Stimulated activated CD8-positive, alpha-beta memory T cell treated with anti-CD3 and anti-CD28 coated beads, Interleukin-2, amount 100 ng/mL, for 1 hour (primary cell): ENCODE measurements around the gene KRT9.

ENCODE experiments used
- DNase-seq, 2 donors: peaks; one replicate each; pipeline ENCODE4 v3.0.0-alpha.2; 2020; ENCODE audit warnings: low read depth in 2 of 2

KRT9 gene

GRCh38 chr17:41528959-41529353 lies 42.9 kb downstream of the KRT9 start:
- no peak for DNase-seq

DNA sequence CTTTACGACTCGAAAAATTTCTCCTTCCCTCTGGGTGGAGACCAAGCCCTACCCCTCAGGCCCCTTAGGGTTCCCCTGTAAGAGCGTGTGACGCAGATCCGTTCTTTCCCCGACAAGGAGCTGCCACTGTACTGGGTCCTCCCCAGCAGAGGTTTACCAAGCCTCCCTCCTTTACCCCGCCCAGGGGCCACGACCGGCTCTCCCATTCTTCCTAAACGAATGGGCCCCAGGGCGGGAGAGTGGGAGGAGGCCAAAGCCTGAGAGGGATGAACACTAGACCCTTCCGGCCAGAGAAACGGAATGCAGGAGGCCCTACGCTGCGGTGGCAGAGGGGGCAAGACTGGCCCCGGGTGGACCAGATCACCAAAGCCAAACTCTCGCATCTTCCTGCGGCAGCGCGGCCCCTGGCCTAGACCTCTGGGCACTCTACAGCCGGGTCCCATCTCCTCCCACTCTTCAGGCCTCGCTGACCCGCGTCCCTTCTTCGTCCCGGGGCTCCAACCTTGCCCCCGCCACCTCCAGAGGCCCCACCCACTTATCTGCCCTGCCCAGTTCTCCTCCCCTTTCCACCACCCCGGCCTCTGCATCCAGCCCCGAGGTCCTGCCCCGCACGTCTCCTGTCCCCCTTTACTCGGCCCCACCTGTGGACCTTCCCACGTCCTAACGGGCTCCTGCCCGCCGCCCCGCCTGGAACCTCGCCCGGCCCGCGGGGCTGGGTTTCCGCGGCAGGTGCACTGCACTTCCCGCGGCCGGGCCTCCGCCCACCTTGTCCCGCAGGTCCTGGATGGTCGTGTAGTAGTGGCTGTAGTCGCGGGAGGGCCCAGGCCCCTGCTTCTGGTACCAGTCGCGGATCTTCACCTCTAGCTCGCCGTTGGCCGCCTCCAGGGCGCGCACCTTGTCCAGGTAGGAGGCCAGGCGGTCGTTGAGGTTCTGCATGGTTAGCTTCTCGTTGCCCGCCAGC lies 44.5 kb downstream of the KRT9 start:
- no peak for DNase-seq

DNA sequence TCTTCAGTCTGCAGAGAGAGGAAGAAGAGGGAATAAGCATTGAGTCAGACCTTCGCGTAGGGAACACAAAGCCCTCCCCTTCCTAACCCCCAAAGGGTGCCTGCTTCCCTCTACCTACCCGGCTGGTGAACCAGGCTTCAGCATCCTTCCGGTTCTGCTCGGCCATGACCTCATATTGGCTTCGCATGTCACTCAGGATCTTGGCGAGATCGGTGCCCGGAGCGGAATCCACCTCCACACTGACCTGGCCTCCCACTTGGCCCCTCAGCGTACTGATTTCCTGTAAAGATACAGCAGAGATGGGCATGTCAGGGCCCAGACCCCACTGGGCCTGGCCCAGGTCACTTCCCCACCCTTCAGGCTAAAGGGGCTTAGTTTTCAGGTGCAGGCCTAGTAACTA lies 47.6 kb downstream of the KRT9 start:
- DNase-seq, result no peak

DNA sequence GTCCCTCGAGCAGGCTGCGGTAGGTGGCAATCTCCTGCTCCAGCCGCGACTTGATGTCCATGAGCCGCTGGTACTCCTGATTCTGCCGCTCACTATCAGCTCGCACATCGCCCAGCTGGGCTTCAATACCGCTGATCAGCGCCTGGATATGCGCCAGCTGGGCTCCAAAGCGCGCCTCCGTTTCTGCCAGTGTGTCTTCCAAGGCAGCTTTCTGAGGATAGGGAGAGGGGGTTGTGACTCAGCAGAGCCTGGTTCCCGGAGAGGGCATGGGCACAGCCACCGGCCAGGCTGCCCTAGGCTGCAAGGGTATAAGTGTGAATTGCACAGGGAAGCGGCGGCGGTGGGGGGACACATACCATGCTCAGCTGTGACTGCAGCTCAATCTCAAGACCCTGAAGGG lies 48.1 kb downstream of the KRT9 start:
- no peak for DNase-seq

DNA sequence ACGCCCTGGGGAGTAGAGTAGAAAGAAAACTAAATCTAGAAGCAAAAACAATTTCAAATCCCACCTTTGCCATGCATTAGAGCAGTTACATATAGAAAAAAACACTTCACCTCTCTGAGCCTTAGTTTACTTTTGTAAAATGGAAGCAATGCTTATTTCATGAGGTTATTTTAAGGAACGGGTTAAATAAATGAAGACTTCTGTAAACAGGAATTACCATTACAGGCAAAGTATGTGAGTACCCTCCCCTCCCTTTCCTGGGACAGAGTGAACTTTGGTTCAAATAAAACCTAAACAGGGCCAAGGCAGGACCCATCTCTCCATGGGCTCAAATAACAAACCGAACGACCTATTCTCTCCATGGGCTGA lies 48.6 kb downstream of the KRT9 start:
- DNase-seq, result no peak

DNA sequence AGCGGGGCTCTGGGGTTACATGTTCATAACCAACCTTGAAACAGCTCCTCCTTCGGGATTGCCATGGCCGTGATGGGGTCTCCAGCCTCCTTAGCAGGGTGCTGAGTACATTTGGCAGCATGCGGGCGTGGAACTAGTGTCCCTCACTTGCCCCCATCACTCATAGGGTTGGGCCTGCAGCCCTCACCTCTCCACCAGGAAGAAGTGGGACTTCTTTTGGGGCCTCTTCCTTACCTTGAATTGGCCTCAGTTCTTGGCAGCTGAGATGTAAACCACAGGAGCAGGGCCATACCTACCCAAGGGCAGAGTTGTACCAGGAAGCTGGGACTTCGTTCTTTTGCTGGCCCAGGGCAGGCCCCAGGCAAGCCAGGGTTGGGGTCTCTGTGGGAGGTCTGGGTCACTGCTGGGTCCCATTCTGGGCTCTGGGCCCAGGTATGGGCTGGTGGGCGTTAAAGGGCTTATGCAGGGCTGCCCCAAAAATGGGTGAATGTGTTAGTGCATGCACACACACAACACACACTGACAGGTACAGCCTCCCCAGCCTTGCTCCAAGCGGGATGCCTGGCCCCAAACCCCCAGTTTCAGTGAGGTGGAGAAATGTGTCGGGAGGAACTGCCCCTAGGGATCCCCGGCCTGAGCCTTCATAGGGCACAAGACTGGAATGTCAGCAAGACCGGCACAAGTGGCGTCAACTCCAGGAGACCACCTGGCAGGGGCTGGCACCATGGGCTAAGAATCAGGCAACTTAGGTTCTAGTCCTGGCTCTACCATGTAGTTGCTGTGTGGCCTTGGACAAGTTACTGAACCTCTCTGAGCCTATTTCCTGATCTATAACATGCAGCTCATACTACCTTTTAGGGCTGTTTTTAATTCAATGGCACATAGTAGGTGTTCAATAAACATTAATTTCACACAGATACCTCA lies 49.3 kb downstream of the KRT9 start:
- no peak for DNase-seq

DNA sequence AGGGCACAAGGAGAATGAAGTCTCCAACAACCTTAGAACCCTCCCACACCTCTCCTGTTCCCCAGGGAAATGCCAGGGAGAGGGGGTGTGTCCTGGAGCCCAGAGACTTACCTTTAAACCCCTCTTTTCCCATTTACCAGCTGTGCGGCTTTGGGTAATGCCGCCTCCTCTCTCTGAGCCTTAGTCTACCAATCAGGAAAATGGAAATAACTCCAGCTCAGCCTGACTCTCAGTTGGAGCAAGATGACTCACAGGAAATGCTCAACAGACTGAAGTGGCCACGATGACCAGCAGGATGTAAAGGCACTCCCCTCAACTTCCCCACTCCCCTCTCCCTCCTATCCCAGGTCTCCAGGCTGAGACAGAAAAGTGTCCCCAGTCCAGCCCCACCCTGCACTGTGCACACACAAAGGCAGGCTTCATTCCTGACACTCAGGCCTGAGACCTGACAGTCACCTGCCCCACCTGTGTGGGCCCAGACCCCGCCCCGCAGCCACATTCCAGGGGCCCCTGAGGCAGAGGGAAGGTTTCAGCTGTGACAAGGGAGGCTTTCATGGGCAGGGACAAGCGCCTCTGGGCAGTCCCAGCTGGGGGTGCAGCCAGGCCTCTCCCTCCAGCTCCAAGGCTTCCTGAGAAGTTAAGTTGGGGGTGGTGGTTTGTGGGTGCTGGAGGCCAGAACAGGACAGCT lies 50.1 kb downstream of the KRT9 start:
- DNase-seq, result no peak

GRCh38 chr17:41520821-41521521 lies 50.9 kb downstream of the KRT9 start:
- no peak for DNase-seq

DNA sequence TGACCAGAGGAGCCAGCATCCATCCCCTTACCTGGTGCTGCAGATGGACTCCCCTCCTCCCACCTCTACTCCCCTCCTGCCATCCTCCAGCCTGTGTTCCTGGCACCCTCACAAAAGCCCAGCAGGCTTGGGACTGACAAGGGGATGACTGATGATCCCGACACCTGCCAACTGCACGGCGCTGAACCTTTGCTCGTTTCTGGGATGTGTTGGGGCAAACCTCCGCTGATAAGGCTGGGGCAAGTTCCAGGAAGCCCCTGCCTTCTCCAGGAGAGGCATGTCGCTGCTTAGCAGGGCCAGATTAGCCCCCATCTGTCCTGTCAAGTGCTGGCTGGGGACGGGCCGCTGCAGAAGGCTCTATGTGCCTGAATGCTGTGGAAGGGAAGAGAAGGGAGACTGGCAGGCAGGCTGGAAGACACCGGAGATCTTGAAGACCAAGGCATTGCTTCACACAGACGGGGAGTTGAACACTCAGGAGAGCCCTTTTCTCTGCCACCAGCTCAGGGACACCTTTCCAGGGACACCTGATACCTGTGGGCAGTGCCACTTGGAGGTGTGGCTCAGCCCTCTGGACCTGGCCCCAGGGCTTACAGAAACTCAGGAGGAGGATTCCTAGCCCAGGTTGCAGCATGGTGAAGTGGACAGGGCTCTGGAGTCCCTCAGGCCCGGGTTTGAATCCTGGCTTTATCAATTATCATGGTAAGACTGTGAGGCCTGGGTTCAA lies 52.2 kb downstream of the KRT9 start:
- DNase-seq, result no peak

DNA sequence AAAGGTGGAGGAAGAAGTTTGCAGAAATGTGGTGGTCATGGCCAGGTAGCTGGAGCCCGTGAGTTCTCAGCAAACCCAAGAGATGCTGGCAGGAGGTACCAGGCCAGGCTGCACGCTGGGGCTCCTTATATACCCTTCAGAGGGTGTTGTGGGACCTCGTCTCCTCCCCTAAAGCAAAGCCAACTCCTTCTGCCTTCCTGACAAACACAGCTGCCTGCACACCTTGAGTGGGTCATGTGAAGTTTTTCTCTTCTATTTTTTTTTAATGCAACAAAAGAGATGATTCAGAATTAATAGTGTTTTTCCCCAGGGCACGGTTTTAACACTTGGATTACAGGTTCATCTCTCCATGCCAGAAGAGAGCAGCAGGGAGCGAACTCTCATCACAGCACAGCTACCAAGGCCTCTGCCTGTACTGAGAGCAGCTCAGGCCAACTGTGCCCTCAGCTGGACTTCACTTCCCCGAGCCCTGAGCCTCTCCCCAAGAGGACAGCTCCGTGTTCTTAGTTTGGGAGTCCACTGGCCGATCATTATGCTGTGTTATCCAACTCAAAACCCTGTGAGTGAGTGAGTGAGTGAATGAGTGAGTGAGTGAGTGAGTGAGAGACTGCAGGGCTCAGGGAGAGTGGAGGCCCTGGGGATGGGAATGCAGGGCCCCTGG lies 52.9 kb downstream of the KRT9 start, which contains the start of gene KRT15:
TSS of gene KRT15 (minus strand) at position 102 of the 661 bp plus-strand sequence. CDS start at position 39, 63 bp downstream.
- no peak for DNase-seq

- DNase-seq, result no peak
Measured at GRCh38 chr17:41518031-41518430, 53.8 kb downstream of the KRT9 start.

GRCh38 chr17:41516830-41517283 lies 55.0 kb downstream of the KRT9 start:
- no peak for DNase-seq

- DNase-seq, result no peak
Measured at GRCh38 chr17:41516147-41516829, 55.6 kb downstream of the KRT9 start.
